Glomerular visceral epithelial cell (primary cell): ENCODE measurements around the gene PITPNM1.

Source experiments
- DNase-seq: peaks from one replicate; pipeline ENCODE4 v3.0.0-alpha.2; 2016; ENCODE audit errors: extremely low spot score

The PITPNM1 gene

GRCh38 chr11:67503119-67504004 is 1.8 kb downstream of the PITPNM1 start:
- no peak for DNase-seq

GRCh38 chr11:67502328-67502979 is 2.7 kb downstream of the PITPNM1 start:
- no peak for DNase-seq

- DNase-seq: no peak
Measured at GRCh38 chr11:67501854-67502253, 3.3 kb downstream of the PITPNM1 start.

- no peak for DNase-seq
Measured at GRCh38 chr11:67500831-67501715, 4.1 kb downstream of the PITPNM1 start.

- no peak for DNase-seq
Measured at GRCh38 chr11:67500484-67500821, 4.7 kb downstream of the PITPNM1 start.

- no peak for DNase-seq
Measured at GRCh38 chr11:67499808-67500483, 5.2 kb downstream of the PITPNM1 start.

GRCh38 chr11:67498544-67498972 is 6.6 kb downstream of the PITPNM1 start:
- no peak for DNase-seq

GRCh38 chr11:67497656-67498291 is 7.4 kb downstream of the PITPNM1 start:
- no peak for DNase-seq

- no peak for DNase-seq
Measured at GRCh38 chr11:67496113-67496512, 9.1 kb downstream of the PITPNM1 start.

GRCh38 chr11:67495234-67496005 is 9.7 kb downstream of the PITPNM1 start:
- no peak for DNase-seq

GRCh38 chr11:67494371-67495233 is 10.6 kb downstream of the PITPNM1 start:
- no peak for DNase-seq

GRCh38 chr11:67493548-67494370 is 11.4 kb downstream of the PITPNM1 start:
- DNase-seq: no peak

- no peak for DNase-seq
Measured at GRCh38 chr11:67492801-67493547, 12.2 kb downstream of the PITPNM1 start.

- DNase-seq: no peak
Measured at GRCh38 chr11:67492069-67492727, 13.0 kb downstream of the PITPNM1 start.

GRCh38 chr11:67491276-67492068 is 13.7 kb downstream of the PITPNM1 start:
- DNase-seq: no peak

- DNase-seq: no peak
Measured at GRCh38 chr11:67490727-67491065, 14.5 kb downstream of the PITPNM1 start.
